Keratinocyte (primary cell): ENCODE results near the gene MOB1B.

Experiments
- EZH2 ChIP-seq: IDR thresholded peaks from one replicate; pipeline ENCODE4 v1.6.1; 2012; ENCODE audit warnings: inconsistent platforms, mild to moderate bottlenecking, low read length, moderate library complexity
- TF ChIP-seq, protein P1 (sequence below), 3 experiments: IDR thresholded peaks in 1 of 3; conservative IDR thresholded peaks in 1 of 3; optimal IDR thresholded peaks in 1 of 3; 2 replicates in 2 of 3; 3 replicates in 1 of 3; pipeline versions ENCODE3 to v1.5.1; 2011; ENCODE audit warnings: low read length in 3 of 3, mild to moderate bottlenecking in 3 of 3, moderate library complexity in 2 of 3, control low read depth in 1 of 3, inconsistent platforms in 1 of 3; ENCODE audit not compliant: insufficient read depth in 2 of 3; ENCODE audit errors: extremely low read depth in 1 of 3

DNA sequence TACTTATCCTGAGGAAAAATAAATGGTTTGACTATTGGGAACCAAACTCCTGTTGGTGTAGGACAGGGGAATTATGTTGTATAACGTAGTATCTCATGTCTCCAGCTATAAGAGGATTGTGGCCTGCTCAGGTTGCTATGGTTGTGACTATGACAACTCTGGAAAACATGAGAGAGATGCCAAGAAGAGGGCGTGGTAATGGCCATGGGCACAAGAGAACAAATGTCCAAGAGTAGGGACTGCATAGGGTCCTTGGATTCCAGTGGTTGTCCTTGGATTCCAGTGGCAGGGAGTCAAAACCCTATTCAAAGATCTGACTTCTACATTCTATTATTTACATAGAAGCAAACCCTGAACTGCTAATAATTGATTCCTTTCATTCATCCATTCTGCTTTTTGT is 6.8 kb upstream of the MOB1B start:
- no peak for TF ChIP-seq EZH2
- TF ChIP-seq, protein P1, sequence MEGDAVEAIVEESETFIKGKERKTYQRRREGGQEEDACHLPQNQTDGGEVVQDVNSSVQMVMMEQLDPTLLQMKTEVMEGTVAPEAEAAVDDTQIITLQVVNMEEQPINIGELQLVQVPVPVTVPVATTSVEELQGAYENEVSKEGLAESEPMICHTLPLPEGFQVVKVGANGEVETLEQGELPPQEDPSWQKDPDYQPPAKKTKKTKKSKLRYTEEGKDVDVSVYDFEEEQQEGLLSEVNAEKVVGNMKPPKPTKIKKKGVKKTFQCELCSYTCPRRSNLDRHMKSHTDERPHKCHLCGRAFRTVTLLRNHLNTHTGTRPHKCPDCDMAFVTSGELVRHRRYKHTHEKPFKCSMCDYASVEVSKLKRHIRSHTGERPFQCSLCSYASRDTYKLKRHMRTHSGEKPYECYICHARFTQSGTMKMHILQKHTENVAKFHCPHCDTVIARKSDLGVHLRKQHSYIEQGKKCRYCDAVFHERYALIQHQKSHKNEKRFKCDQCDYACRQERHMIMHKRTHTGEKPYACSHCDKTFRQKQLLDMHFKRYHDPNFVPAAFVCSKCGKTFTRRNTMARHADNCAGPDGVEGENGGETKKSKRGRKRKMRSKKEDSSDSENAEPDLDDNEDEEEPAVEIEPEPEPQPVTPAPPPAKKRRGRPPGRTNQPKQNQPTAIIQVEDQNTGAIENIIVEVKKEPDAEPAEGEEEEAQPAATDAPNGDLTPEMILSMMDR (optimal IDR thresholded peaks at IDR 0.05 in 1 of 3, IDR thresholded peaks at IDR 0.05 in 1 of 3, conservative IDR thresholded peaks at IDR 0.05 in 1 of 3; ENCODE audit: extremely low read depth in 1 of 3, insufficient read depth in 2 of 3, low read length in 3 of 3) = no peak
